Limb (tissue), 2 donors: ENCODE data around the gene FCER2.

ENCODE experiments used
- DNase-seq, 2 donors: peaks; one replicate each; pipeline ENCODE4 v3.0.0-alpha.2; 2016; ENCODE audit errors: extremely low spot score in 2 of 2

FCER2 gene

DNA sequence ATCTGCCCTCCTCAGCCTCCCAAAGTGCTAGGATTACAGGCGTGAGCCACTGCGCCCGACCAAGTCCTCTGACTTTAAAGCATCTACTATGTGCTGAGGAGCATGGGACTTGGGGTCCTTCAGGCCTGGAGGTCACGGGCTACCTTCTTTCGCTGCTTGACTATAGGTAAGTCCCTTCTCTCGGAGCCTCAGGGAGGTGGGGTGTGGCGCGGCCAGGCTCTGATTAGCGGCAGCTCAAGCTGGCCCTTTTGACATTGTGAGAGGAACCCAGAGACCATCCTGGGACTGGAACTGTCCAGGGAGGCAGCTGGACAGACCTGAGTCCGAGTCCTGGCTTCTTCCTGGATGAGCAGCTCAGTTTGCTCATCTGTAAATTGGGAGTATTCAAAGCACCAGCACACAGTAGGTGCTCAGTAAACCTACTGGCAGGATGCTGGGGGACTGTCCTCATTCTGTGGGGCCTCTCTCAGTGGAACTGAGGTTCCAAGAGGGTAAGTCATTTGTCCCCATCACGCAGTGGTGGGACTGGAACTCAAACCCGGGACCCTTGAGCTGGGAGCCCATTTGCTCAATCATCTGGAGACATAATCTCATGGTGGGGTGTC, 780 bp downstream of the FCER2 start:
- no peak for DNase-seq

DNA sequence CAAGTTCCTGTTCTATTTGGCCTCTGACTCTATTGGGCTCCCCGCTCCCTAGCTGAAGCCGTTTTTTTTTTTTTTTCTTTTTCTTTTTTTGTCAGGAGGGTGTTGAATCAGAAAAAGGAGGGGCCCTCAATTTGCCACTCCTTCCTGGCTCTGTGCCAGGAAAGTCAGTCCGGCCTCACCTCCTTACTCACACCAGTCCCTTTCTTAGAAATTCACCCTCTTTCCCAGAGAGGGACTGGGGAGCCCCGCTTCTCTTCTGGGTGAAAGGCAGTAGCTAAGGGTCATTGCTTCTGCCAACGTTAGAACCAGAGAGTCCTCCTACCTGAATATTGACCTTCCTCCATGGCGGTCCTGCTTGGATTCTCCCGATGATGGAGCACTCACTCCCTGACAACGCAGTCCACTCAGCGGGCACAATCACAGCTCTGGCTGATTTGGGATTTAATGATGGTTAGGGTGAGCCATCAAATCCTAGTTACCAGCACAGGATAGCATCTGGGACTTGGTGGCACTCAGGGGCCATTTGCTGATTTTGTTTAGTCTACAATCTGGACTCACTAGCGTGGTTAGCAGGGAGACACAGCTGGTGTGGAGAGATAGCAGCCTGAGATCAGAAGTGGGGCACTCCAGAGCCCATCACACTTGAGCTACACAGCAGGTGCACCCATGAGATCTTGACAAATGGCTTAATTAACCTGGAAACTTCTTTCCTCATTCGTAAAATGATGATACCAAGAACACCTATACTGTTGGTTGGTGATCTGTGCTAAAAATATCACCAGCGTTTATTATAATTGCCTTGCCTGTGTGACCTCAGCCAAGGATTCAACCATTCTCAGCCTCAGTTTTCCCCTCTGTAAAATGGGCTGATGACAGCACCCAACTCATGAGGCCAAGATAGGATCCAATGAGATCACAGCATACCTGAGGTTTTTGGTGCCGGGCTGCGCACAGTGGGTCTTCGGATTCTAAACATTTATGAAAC, 2.2 kb downstream of the FCER2 start:
- DNase-seq, result no peak

DNA sequence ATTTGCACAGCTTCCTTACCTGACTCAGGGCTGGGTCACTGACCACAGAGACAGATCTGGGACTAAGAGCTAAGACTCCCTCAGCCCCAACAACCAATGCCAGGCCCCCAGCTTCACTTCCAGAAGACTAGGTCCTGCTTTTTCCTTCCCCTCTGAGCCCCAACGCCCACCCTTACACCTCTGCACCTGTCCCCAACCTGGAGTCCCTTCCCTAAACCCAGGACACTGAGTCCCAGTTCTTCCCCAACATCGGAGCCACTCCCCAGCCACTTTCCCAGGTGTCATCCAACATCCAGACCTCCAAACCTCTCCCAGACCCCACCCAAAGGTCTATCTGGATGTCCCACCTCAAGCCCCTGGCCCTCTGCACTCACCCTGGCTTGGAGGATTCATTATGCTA, 2.9 kb downstream of the FCER2 start:
- DNase-seq, result no peak

DNA sequence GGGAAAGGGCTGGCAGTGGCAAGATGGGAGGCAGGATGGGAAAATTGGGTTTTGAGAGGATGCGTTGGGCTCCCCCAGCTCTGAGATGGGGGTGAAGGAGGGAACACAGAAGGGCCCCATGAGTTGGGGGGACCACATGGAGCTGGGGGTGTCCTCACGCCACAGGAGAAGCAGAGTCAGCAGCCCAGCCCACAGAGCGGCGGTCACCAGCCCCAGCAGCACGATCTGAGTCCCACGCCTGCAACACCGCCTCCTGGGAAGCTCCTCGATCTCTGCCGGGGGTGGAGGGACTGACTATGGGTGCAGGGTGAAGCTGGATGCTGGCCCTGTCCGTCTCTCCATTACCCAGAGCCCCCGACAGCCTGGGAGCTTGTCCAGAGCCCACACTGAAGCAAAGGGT, 3.3 kb downstream of the FCER2 start:
- no peak for DNase-seq

DNA sequence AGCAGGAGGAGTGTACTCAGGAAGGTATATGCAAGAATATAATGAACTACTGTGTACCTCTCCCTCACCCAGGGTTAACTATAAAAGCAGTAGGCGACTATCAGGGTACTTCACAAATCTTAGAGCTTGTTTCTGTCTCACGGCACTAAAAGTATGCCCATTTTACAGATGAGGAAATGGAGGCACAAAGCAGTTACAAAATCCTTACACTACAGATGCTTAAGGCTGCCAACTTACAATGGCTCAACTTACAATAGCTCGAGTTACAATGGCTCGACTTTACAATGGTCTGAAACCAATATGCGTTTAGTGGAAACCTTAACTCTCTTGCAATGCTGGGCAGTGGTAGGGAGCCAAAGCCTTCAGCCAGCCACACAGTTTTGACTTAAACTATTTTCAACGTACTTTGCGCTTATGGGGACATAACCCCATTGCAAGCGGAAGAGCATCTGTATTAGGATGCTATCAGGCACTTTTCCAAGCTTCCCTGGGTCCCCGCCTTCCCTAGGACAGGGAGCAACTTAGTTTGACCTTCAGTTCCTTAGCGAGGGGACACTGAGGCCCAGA, 4.1 kb downstream of the FCER2 start:
- no peak for DNase-seq

DNA sequence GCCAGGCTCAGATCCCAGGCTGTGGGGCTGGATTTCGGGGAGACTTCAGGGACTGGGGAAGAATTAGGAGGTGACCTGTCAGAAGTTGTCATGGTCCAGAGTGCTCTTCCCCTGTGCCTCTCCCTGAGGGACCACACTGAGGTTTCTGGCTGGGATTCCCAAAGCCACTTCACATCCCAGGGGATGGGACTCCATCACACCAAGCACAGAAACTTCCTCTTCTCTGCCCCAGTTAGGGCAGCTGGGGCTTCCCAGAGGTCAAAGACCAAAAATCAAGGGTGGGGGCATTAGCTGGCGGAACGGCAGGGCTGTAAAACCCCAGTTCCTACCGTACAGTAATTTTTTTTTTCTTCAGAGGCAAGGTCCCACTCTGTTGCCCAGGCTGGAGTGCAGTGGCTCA, 7.4 kb downstream of the FCER2 start:
- no peak for DNase-seq

DNA sequence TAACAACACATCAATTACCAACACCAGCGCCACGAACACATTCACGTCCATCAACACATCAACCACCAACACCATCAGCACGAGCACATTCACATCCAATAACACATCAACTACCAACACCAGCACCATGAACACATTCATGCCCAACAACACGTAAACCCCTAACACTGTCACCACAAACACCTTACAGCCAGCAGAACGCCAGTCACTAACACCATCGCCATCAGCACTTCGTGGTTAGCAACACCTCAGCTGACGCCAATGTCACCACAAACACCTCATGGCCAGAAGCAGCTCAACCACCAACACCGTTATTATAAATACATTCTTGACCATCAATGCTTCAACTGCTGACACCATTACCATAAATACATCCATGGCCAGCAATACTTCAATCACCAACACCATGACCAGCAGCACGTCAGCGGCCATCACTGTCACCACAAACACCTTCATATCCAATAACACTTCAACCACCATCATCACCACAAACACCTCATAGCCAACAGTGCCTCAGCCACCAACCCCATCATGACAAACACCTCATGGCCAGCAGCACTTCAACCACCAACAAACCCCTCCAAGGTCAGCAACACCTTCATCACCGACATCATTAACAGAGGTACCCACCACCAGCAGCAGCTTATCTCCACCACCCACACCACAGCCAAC, 9.4 kb downstream of the FCER2 start:
- no peak for DNase-seq

DNA sequence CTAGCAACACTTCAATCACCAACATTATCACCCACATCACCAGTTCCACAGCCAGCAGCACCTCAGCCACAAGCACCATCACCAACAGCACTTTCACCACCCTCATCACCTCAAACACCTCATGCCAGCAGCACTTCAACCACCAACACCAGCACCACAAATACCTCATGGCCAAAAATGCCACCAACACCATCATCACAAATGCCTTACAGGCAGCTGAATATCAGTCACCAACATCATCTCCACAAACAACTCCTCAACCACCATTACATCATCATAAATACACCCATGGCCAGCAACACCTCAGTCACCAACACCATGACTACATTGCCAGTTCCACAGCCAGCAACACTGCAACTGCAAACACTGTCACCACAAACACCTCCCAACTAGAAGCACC, 10.4 kb downstream of the FCER2 start:
- no peak for DNase-seq

DNA sequence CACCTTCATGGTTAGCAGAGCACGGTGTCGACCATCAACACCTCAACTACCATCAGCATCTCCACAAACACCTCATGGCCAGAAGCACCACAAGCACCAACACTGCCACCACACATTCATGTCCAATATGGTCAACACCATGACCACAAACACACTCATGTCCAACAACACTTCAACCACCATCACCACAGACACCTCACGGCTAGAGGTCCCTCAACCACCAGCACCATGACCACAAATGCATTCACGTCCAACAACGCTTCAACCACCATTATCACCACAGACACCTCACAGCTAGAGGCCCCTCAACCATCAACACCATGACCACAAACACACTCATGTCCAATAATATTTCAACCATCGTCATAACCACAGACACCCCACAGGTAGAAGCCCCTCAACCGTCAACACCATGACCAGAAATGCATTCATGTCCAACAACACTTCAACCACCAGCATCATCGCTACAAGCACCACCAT, 11.1 kb downstream of the FCER2 start:
- no peak for DNase-seq

DNA sequence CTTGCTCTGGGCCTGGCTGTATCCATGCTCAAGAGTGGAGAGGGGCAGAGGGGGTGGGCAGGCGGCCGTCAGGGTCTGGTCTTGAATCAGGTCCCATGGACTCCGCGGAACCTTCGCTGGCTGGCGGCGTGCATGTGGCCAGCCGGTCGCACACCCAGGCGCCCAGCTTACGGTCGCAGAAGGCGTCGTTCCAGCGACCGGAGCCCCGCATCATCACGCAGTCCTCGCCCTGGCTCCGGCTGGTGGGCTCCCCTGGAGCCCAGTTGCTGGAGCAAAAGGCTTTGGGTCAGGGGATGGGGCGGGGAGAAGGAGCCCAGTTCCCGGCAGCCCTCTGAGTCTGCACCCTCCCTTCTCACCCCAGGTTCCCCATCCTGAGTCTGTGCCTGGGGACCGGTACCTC, 12.8 kb downstream of the FCER2 start:
- DNase-seq, result no peak

DNA sequence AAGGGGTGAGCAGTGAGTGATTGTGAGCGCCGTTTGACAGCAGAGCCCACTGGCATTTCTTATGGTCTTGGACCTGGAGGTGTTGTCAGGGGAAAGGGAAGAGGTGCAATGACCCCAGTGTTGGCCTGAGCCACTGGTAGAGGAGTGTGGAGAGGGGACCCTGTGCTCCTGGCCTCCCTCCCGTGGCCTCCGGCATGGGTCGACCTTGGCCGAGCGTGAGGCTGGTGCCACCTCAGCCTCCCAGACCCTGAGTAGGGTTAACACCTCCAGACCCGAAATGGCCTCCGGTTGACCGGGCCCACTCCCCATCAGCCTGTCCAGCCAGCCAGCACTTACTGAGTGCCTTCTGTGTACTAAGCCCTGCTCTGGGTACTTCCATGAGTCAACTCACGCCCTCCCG, 14.8 kb downstream of the FCER2 start:
- no peak for DNase-seq

DNA sequence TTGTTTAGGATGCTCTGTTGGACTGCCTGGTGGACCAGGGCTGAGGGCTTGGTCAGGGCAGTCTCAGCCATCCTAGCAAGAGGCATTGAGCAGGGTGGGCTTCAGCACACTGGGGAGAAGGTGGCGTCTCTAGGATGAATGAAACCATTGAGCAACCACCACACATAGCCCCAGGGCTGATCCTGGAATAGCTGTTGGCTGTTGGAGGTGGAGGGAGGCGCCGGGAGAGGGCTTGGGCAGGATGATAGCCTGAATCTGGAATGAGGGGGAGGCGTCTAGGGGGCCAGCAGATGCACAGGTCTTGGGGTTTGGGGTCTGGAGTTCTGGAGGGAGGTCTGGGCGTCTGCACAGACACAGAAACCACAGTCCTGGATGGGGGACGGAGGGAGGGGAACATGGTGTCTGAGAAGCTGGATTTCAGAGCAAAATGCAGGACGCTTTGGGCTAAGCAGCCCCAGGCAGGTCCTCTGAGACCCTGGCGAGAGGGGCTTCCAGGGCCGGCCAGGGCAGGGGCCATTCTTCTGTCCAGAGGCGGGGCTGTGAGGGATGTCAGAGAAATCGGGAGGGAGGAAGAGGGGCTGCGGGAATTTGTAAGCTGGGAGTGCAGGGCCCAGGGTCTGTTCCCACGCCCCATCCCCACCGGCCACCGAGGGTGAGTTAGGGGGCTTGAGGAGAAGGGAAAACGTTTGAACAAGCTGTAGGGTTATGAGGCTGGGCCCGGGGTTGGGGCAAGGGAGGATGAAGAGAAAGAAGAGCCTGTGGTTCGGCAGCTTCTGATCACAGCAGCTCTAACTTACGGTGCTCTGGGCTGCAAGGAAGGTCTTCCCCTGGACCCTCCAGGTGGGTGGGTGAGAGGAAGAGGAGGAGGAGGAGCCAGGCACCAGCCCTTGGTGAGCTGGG, 16.1 kb downstream of the FCER2 start:
- DNase-seq, result no peak

DNA sequence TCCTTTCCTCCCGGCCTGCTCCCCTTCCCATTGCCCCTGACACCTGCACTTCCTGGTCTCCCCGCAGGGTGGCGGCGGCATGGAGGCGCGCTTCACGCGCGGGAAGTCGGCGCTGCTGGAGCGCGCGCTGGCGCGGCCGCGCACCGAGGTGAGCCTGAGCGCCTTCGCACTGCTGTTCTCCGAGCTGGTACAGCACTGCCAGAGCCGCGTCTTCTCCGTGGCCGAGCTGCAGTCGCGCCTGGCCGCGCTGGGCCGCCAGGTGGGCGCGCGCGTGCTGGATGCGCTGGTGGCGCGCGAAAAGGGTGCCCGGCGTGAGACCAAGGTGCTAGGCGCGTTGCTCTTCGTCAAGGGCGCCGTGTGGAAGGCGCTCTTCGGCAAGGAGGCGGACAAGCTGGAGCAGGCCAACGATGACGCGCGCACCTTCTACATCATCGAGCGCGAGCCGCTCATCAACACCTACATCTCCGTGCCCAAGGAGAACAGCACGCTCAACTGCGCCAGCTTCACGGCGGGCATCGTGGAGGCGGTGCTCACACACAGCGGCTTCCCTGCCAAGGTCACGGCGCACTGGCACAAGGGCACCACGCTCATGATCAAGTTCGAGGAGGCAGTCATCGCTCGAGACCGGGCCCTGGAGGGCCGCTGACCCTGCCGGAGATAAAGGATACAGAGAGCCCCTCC, 19.6 kb downstream of the FCER2 start:
- DNase-seq, result peak in 1 of 2 donors; percentile 62

DNA sequence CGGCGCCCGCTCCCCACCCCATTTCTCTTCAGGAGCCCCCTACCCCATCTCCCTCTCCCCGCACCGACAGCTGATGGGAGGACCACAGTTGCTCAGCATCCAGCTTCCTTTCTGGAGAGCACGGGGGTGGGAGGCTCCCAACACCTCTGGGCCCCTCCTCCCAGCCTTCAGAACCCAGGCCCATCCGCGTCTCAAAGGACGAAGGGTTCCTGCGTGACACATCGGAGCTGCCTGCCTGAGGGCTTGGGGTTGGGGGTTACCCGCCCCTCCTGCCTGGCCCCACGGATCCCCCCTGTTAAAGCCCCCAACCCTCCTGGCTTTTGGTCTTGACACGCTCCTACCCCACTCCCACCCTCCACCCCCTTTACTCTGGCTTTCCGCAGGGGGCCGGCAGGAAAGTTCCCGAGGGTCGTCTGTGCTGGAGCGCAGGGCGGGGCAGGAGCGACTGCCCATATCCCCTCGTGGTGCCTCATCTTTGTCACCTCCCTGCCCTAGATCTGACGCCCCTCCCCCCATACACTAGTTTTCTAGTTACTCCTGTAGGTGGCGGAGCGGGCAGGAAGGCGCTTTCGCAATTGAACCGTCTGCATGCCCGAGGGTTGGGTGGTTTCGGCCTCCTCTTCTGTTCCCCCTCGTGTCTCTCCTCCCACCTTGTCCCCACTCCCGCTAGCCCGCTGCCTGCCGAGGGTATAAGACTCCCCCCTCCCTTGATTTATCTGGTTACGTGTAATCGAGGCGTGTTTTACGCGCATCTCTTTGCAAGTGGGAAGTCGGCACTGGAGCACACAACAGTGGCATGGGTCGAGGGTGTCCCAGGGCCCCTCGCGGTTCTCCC, 20.4 kb downstream of the FCER2 start:
- DNase-seq, result peak; percentile 64 to 76

DNA sequence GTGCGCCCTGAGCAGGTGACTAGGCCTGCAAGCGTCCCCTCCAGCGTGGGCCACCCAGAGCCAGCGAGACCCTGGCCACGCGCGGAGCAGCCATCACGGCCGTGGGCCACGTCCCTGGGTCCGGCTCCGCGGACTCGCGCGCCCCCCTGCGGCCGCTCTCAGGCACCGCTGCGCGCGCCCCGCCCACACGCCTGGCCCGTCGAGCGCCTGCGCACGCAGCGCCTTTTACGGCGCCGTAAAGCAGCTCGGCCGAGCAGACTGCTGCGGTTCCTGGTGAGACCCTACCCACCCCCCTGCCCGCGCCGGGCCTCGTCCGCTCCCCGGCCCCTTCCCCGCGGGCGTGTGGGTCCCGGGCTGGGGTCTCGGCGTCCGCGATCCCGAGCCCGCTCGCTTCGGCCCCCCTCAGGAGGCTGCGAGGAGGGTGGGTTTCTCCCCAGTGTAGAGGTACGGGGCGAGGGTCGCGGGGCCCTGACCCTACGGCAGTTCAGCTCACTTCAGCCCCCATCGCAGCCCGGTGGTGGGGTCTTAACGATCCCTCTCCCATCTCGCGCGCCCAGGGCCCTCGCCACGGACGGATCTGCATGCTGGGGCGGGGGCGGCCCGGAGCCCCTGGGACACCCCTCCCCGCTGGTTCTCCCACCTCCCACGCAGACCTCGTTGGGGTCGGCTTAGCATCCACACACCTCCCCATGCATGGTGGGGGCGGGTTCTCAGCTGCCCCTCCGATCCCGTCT, 21.2 kb downstream of the FCER2 start, which contains the start of gene TRAPPC5:
Gene TRAPPC5 (plus strand): TSS at position 228 of the 734 bp plus-strand sequence. CDS start 1,421 bp downstream, outside the sequence.
- DNase-seq, result peak; percentile 90 to 94

DNA sequence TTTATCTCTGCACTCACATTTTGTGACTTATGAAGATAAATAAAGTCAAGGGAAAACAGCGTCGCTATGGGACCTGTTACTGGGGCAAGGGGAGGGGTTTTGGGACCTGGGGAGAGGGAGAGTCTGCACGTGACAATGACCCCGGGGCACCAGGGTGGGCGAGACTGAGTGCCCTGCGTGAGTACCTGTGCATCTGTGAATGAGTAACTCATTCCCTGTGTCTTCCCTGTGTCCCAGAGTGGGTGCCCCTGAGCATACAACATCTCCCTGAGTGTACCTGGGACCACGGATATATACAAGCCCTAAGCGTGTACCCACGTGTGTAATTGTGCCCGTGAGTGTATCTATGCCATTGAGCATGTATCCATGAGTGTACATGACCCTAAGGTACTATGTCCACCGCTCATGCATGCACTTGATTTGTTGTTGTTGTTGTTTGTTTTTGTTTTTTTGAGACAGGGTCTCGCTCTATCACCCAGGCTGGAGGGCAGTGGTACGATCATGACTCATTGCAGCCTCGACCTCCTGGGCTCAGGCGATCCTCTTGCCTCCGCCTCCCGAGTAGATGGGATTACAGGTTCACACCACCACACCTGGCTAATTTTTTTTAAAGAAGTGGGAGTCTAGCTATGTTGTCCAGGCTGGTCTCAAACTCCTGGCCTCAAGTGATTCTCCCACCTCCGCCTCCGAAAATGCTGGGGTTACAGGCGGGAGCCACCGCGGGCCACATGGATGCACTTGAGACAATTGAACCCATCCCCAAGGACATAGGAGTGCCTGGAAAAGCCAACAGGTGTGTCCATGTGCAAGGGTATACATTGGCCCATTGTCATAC, 21.9 kb downstream of the FCER2 start:
- no peak for DNase-seq

DNA sequence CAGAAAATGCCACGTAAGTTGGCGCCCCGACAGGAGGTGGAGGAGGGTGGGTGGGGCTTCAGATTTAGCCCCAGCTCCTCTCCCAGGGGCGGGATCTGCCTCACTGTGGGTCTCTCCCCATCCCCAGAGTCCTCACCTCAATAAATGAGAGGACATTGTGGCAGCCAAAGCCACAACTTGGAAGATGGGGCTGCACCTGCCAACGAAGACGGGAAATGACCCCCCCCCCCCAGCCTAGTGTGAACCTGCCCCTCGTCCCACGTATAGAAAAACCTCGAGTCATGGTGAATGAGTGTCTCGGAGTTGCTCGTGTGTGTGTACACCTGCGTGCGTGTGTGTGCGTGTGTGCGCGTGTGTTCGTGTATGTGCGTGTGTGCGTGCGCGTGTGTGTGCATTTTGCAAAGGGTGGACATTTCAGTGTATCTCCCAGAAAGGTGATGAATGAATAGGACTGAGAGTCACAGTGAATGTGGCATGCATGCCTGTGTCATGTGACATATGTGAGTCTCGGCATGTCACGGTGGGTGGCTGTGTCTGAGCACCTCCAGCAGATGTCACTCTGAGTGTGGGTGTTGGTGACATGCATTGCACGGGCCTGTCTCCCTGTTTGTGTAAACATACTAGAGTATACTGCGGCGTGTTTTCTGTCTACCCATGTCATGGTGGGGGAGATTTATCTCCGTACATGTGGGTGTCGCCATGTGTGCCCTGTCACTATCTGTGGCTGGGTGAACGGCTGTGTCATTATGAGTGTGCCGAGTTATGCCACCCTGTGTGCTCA, 22.8 kb downstream of the FCER2 start:
- no peak for DNase-seq
